Stimulated activated naive CD8-positive, alpha-beta T cell treated with anti-CD3 and anti-CD28 coated beads, Interleukin-15, Interleukin-2, amounts not matched to agents 100 ng/mL and 50 ng/mL, for 24 hours (primary cell): Measurements from ENCODE around the gene THOC5.
"Not testable (repeated sequence)": the region's sequence is repeated elsewhere in the genome, so short reads cannot be mapped to it uniquely, and the experiment has no call there.

Experiments used
- H3K27ac Mint-ChIP-seq: one replicate; pipeline ENCODE4 v1.8.0; 2021; ENCODE audit warnings: mild to moderate bottlenecking, mixed read lengths
- H3K27me3 Mint-ChIP-seq: one replicate; pipeline ENCODE4 v1.8.0; 2021; ENCODE audit warnings: mixed read lengths
- H3K36me3 Mint-ChIP-seq: one replicate; pipeline ENCODE4 v1.8.0; 2021; ENCODE audit warnings: low read depth, mixed read lengths
- H3K4me1 Mint-ChIP-seq: one replicate; pipeline ENCODE4 v1.8.0; 2021; ENCODE audit warnings: low read depth, mixed read lengths
- H3K4me3 Mint-ChIP-seq: one replicate; pipeline ENCODE4 v1.8.0; 2021; ENCODE audit warnings: mild to moderate bottlenecking, mixed read lengths
- H3K9me3 Mint-ChIP-seq: one replicate; pipeline ENCODE4 v1.8.0; 2021; ENCODE audit warnings: mixed read lengths

Gene THOC5

DNA sequence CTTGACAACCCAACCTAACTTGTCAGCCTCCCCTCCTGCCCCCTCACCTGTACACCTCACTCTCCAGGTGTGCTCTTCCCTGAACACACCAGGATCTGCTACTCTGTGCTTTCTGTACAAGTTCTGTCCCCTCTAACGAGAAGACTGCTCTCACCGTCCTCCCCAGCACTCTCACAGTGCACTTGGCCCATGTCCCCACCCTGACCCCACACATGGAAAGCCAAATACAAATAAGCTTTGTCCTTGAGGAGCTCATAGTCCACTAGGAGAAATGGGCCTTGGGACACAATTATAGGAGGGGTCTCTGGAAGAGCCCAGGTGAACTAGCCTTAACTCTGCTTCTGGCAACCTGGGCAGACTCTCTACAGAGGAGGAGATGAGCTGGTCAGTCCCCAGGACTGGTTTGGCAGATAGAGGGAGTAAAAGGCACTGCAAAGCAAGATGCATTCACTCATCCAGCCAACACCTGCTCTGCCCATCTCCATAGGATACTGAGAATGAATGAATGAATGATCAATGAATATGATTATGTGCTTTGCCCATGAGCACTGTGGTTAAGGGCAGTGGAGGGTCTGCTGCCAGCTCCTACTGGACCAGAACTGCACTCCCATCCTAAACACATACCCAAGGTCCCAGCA is 17.5 kb upstream of the THOC5 start:
- no peaks in the 10 kb centered on the region for H3K9me3 Mint-ChIP-seq
- no peaks in the 10 kb centered on the region for H3K4me1 Mint-ChIP-seq
- H3K4me3 Mint-ChIP-seq: no peak overlapping the region
- no peak overlapping the region for H3K27ac Mint-ChIP-seq
- peaks cover 11% of the 10 kb centered on the region for H3K36me3 Mint-ChIP-seq
- no peaks in the 10 kb centered on the region for H3K27me3 Mint-ChIP-seq

DNA sequence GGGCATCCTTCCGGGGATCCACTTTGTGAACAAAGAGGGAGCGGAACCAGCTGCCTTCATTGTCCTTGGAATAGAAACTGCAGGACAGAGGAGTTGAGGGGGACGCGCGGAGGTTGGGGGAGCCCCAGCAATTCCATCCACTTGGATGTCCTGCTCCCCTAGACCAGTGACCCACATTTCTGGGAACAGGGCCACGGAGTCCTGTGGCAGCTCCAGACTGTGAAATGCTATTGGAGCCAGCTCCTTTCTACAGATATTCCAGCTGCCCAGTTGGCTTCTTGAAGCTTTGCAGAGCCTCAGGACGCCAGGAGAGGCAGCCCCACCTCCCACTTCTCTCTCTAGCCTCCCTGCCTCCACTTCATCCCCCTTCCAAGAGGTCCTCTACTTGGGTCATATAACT is 16.9 kb upstream of the THOC5 start:
- Mint-ChIP-seq H3K36me3 (peaks cover 14% of the 10 kb centered on the region), H3K27ac (no peak overlapping the region), H3K4me3 (no peak overlapping the region), H3K4me1 (no peaks in the 10 kb centered on the region), H3K9me3 (no peaks in the 10 kb centered on the region), H3K27me3 (no peaks in the 10 kb centered on the region)

DNA sequence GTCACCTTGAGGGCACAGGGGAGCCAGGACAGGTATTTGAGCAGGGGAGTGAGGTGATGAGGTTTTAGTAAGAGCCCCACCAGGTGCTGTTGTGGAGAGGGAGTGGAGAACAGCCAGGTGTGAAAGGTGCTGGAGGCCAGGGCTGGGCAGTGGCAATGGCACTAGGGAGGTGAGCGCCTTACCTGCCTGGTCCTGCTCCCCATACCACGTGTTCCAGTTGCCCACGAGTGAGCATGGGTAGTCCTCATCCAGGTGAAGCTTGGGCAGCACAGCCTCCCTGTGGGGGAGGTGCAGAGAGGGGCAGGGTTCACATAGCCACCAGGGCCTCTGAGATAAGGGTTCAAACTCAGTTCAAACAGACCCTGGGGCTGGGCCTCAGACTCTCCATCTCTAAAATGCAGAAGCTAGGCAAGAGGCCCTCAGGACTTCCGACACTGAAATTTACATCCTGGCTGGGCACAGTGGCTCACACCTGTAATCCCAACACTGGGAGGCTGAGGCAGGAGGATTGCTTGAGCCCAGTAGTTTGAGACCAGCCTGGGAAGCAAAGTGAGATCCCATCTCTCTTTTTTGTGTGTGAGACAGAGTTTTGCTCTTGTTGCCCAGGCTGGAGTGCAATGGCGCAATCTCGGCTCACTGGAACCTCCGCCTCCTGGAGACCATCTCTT is 15.6 kb upstream of the THOC5 start:
- Mint-ChIP-seq H3K4me3 (no peak overlapping the region), H3K9me3 (no peaks in the 10 kb centered on the region), H3K27ac (peak overlapping the region; percentile 31), H3K27me3 (no peaks in the 10 kb centered on the region), H3K4me1 (no peaks in the 10 kb centered on the region), H3K36me3 (peaks cover 15% of the 10 kb centered on the region)

DNA sequence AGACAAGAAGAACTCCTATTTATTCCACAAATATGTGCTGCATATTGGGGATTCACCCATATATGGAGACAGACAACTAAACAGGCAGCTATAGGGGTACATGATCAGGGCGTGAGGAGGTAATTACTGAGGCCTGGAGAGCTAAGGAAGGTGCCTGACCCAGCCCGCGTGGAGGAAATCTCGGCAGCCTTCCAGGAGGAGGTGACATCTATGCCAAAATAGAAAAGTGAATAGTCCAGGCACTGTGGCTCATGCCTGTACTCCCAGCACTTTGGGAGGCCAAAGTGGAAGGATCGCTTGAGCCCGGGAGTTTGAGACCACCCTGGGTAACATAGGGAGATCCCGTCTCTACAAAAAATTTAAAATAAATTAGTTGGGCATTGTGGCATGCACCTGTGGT is 13.8 kb upstream of the THOC5 start:
- Mint-ChIP-seq H3K36me3 (peaks cover 16% of the 10 kb centered on the region), H3K4me1 (no peaks in the 10 kb centered on the region), H3K27ac (no peak overlapping the region), H3K4me3 (no peak overlapping the region), H3K27me3 (no peaks in the 10 kb centered on the region), H3K9me3 (no peaks in the 10 kb centered on the region)

DNA sequence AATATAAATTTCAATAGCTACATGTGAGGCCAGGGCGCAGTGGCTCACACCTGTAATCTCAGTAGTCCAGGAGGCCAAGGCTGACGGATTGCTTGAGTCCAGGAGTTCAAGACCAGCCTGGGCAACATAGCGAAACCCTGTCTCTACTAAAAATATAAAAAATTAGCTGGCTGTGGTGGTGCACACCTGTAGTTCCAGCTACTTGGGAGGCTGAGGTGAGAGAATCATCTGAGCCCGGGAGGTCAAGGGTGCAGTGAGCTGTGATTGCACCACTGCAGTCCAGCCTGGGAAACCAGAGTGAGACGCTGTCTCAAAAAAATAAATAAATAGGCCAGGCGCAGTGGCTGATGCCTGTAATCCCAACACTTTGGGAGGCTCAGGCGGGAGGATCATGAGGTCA is 13.0 kb upstream of the THOC5 start:
- not testable (repeated sequence) for H3K4me1 Mint-ChIP-seq, H3K27ac Mint-ChIP-seq, H3K4me3 Mint-ChIP-seq, H3K27me3 Mint-ChIP-seq, H3K9me3 Mint-ChIP-seq
- H3K36me3 Mint-ChIP-seq: peaks cover 16% of the 10 kb centered on the region

DNA sequence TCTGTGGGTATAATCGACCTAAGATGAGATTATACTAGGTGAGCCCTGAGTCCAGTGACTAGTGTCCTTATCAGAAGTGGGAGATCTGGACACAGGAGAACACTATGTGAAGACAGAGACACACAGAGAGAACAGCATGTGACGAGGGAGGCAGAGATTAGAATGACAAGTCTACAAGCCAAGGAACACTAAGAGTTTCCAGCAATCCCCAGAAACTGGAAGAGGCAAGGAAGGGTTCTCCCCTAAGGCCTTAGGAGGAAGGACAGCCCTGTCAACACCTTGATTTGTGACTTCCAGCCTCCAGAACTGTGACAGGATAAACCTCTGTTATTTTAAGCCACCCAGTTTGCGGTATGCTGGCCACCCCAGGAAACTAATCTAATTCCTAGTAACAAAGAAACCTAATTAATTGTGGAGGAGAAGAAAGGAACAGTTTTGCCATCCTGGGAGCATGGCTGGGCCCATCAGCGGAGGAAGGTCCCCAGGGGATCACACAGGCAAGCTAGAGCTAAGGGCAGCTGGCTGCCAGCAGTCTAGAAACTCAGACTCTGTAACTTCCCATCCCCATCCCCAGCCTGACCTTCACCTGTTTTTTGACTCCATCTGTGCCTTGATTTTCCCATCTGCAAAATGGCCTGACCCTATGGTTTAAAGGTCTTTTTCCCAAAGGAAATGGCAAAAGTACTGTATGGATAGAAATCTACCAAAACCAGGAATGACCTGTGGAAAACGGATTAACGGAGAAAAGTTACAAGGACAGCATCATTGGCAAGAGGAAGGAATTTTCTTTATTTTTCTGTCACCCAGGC is 10.3 kb upstream of the THOC5 start:
- Mint-ChIP-seq H3K27ac (no peak overlapping the region), H3K4me1 (no peaks in the 10 kb centered on the region), H3K4me3 (no peak overlapping the region), H3K9me3 (no peaks in the 10 kb centered on the region), H3K27me3 (no peaks in the 10 kb centered on the region), H3K36me3 (peaks cover 23% of the 10 kb centered on the region)

DNA sequence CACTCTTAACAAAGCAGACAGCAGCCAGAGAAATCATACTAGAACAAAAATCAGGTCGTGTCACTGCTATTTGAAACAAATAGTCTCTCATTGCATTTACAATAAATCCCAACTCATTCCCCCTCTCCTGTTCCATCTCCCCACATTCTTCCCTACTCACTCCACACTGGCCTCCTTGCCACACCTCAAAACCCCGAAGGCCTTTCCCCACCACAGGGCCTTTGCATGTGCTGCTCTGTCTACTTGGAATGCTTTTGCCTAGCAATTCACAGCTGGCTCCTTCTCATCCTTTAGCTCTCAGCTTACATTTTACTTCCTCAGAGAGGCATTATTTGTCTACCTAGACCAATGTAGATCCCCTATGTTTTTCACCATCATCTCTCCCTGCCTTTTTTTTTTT is 6.3 kb upstream of the THOC5 start:
- H3K36me3 Mint-ChIP-seq: peaks cover 28% of the 10 kb centered on the region
- no peaks in the 10 kb centered on the region for H3K9me3 Mint-ChIP-seq
- H3K4me1 Mint-ChIP-seq: peaks cover 5% of the 10 kb centered on the region
- no peaks in the 10 kb centered on the region for H3K27me3 Mint-ChIP-seq
- H3K27ac Mint-ChIP-seq: peak overlapping the region; percentile 23
- H3K4me3 Mint-ChIP-seq: no peak overlapping the region

DNA sequence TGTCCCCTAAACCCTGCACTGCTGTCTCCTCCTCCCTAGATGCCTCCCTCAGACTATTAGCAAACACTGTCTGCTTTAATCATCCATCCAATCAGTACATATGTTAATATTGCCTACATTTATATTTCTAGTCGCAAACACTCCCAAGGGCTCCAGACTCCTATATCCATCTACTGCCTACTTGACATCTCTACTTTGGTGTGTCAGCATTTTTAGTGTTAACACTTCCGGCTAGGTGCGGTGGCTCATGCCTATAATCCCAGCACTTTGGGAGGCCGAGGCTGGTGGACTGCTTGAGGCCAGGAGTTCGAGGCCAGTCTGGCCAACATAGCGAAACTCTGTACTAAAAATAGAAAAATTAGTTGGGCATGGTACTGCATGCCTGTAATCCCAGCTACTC is 5.5 kb upstream of the THOC5 start:
- no peak overlapping the region for H3K27ac Mint-ChIP-seq
- no peaks in the 10 kb centered on the region for H3K27me3 Mint-ChIP-seq
- H3K4me3 Mint-ChIP-seq: no peak overlapping the region
- H3K9me3 Mint-ChIP-seq: no peaks in the 10 kb centered on the region
- peaks cover 26% of the 10 kb centered on the region for H3K36me3 Mint-ChIP-seq
- peaks cover 5% of the 10 kb centered on the region for H3K4me1 Mint-ChIP-seq

DNA sequence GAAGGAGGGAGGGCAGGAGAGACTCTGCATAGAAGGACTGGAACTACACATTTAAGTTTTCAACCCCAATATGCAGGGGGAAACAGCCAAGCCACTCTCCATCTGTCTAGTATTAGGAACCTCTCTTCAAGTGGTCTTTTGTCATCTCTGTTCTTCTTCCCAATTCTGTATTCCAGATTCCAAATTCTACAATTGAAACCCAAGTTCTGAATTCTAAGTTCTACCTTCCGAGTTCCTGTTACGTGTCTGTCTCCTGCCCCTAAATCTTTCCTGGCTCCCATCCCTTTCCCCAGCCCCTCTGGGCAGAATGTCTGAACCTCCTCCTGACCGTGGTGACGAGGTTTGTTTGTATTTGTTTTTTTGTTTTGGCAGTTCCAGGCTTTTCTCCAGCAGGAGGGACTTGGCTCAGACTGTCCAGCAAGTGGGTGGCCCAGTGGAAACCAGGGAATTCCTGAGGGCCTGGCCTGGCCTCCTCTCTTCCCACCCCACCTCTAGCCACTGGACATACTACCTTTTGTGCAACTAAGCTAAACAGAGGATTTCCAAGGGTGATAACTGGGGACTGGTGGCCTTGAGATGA is 1.6 kb upstream of the THOC5 start:
- Mint-ChIP-seq H3K9me3 (no peaks in the 10 kb centered on the region), H3K27ac (no peak overlapping the region), H3K36me3 (peaks cover 31% of the 10 kb centered on the region), H3K27me3 (no peaks in the 10 kb centered on the region), H3K4me1 (peaks cover 17% of the 10 kb centered on the region), H3K4me3 (no peak overlapping the region)

DNA sequence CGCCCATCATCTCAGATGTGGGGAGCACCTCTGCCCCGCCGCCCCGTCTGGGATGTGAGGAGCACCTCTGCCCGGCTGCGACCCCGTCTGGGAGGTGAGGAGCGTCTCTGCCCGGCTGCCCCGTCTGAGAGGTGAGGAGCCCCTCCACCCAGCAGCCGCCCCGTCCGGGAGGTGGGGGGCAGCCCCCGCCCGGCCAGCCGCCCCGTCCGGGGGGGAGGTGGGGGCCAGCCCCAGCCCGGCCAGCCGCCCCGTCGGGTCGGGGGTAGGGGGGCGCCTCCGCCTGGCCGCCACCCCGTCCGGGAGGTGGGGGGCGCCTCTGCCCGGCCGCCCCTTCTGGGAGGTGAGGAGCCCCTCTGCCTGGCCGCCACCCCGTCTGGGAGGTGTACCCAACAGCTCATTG is 1.2 kb downstream of the THOC5 start:
- peaks cover 40% of the 10 kb centered on the region for H3K36me3 Mint-ChIP-seq
- H3K9me3 Mint-ChIP-seq, H3K27me3 Mint-ChIP-seq: not testable (repeated sequence)
- H3K27ac Mint-ChIP-seq: peak overlapping the region; percentile 72
- H3K4me3 Mint-ChIP-seq: peak overlapping the region; percentile 96
- peaks cover 17% of the 10 kb centered on the region for H3K4me1 Mint-ChIP-seq

DNA sequence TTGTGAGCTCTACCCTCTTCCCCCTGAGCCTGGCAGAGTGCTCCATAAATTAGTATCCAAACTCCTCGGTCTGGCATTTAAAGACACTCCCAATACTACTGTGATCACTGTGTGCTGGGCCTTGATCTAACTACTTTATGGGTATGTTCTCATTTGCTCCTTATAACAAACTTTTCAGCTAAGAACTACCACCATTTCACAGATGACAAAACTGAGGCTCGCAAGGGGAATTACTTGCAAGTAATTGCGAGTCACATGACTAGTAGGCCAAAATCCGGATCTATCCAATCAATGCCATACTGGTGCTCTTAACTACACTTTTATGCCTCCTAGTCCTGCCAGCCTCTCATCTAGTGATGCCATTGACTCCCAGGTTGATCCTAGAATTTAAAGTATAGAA is 3.6 kb downstream of the THOC5 start:
- Mint-ChIP-seq H3K4me3 (no peak overlapping the region), H3K36me3 (peaks cover 42% of the 10 kb centered on the region), H3K4me1 (peaks cover 14% of the 10 kb centered on the region), H3K27me3 (no peaks in the 10 kb centered on the region), H3K27ac (no peak overlapping the region), H3K9me3 (no peaks in the 10 kb centered on the region)

DNA sequence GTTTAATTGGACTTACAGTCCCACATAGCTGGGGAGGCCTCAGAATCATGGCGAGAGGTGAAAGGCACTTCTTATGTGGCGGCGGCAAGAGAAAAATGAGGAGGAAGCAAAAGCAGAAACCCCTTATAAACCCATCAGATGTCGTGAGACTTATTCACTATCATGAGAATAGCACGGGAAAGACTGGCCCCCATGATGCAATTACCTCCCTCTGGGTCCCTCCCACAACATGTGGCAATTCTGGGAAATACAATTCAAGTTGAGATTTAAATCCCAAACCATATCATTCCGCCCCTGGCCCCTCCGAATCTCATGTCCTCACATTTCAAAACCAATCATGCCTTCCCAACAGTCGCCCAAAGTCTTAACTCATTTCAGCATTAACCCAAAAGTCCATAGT is 8.5 kb downstream of the THOC5 start:
- not testable (repeated sequence) for H3K9me3 Mint-ChIP-seq, H3K4me3 Mint-ChIP-seq, H3K4me1 Mint-ChIP-seq, H3K27me3 Mint-ChIP-seq, H3K27ac Mint-ChIP-seq
- H3K36me3 Mint-ChIP-seq: peaks cover 65% of the 10 kb centered on the region

DNA sequence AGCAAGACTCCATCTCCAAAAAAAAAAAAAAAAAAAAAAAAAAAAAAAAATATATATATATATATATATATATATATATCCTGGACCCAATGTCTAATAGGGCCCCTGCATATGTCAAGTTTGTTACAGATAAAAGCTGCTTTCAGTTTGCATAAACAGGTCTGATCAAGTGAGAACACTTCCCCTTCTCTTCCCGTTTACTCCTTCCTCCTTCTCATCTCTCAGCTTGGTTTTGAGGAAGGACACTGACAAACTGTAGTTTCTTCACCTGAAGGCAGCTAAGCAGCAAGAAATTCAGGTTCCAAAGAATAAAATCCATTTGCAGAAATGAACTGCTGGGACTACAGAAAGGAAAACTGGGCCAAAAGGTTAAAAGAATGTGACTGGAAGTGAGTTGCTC is 11.7 kb downstream of the THOC5 start:
- Mint-ChIP-seq H3K9me3 (no peaks in the 10 kb centered on the region), H3K4me1 (no peaks in the 10 kb centered on the region), H3K27me3 (no peaks in the 10 kb centered on the region), H3K36me3 (peaks cover 58% of the 10 kb centered on the region), H3K27ac (no peak overlapping the region), H3K4me3 (no peak overlapping the region)

DNA sequence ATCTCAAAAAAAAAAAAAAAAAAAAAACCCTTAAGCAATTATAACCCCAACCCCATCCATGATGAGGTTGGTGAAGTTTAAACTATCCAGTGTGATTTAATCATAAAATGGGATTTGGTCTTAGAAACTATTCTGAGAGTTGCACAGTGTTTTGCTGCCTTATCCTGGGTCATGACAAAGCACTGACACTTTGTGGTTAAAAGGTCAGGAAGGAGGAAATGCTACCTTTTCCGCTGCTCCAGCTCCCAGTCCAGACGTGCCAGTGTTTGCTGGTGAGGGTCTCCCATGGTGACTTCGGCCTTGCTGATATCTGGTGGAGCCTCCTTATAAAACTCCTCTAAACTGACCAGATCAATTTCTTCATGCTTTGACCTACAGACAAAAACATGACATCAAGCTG is 14.5 kb downstream of the THOC5 start:
- H3K27ac Mint-ChIP-seq: no peak overlapping the region
- no peaks in the 10 kb centered on the region for H3K9me3 Mint-ChIP-seq
- peaks cover 64% of the 10 kb centered on the region for H3K36me3 Mint-ChIP-seq
- no peaks in the 10 kb centered on the region for H3K27me3 Mint-ChIP-seq
- H3K4me1 Mint-ChIP-seq: no peaks in the 10 kb centered on the region
- H3K4me3 Mint-ChIP-seq: no peak overlapping the region

DNA sequence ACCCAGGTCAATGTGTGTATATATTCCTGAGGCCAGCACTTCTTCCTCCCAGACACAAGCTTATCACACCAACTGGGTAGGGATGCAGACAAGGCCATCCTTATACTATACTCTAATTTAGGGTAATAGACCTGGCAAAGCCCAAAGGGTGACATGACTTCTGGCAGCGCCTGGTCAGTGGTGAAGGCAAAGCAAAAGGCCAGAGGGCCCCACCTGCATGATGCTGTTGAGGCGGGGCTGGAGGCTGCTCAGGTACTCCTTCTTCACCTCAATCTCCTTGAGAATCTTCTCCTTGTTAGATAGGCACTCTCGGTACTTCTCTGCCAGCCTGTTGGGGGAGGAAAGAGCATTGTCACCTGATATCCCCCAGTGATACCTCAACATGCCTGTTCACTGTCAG is 17.1 kb downstream of the THOC5 start:
- Mint-ChIP-seq H3K4me1 (no peaks in the 10 kb centered on the region), H3K36me3 (peaks cover 61% of the 10 kb centered on the region)

More for the DNA sequence above, 17.1 kb downstream of the THOC5 start:
- Mint-ChIP-seq H3K9me3 (no peaks in the 10 kb centered on the region), H3K27ac (no peak overlapping the region), H3K27me3 (no peaks in the 10 kb centered on the region), H3K4me3 (no peak overlapping the region)
